Uterus (tissue), 4 donors: ENCODE results near the gene CLSTN2. TPM values are rescaled to one million over a fixed set of nuclear protein-coding genes. Genes with fewer than 3 reads are reported as not detected.

Experiments used
- DNase-seq, 2 donors: peaks; one replicate each; pipeline ENCODE4 v3.0.0-alpha.2; 2019 to 2020
- H3K27ac ChIP-seq, 2 donors: fragments of 200-600 bp; sonication (generic); 1 replicate in 1 of 2; 2 replicates in 1 of 2; pipeline ENCODE4 v1.5.1; 2016 to 2018
- H3K27me3 ChIP-seq, 2 donors: fragments of 200-600 bp; sonication (generic); one replicate each; pipeline ENCODE4 v1.5.1; 2018 to 2019; ENCODE audit warnings: control low read depth in 1 of 2
- H3K36me3 ChIP-seq, 2 donors: fragments of 200-600 bp; sonication (generic); one replicate each; pipeline ENCODE4 v1.5.1; 2019; ENCODE audit warnings: control low read depth in 1 of 2
- H3K4me1 ChIP-seq, 2 donors: fragments of 200-600 bp; sonication (generic); one replicate each; pipeline ENCODE4 v1.5.1; 2018 to 2019; ENCODE audit warnings: control low read depth in 1 of 2
- H3K4me3 ChIP-seq, 2 donors: fragments of 200-600 bp; sonication (generic); 1 replicate in 1 of 2; 2 replicates in 1 of 2; pipeline ENCODE4 v1.5.1; 2018 to 2019; ENCODE audit warnings: mild to moderate bottlenecking in 1 of 2
- H3K9me3 ChIP-seq, 2 donors: fragments of 200-600 bp; sonication (generic); one replicate each; pipeline ENCODE4 v1.5.1; 2019; ENCODE audit warnings: control low read depth in 1 of 2
- CTCF ChIP-seq, 4 experiments: fragments of 200-600 bp in 2 of 4; fragments of 450-650 bp in 2 of 4; sonication (generic) in 2 of 4; IDR thresholded peaks; one replicate each; pipeline ENCODE4 v1.5.1; 2016 to 2019; ENCODE audit warnings: antibody characterized with exemption in 4 of 4, mild to moderate bottlenecking in 2 of 4, moderate library complexity in 1 of 4
- POLR2A ChIP-seq, 2 donors: fragments of 450-650 bp; IDR thresholded peaks; one replicate each; pipeline ENCODE4 v1.6.1; 2016; ENCODE audit warnings: antibody characterized with exemption in 2 of 2, mild to moderate bottlenecking in 1 of 2, moderate library complexity in 1 of 2
- intact Hi-C: fragments of 100-400 bp; cut with DNase I; formaldehyde crosslinking; loops from one replicate; pipeline ENCODE4 v1.15.1; 2023; ENCODE audit warnings: low total_unique reads
- total RNA-seq, 4 donors: library from RNA; depleted of rRNA in 3 of 4; stranded (reverse); fragments of >200 nt in 3 of 4; gene quantifications; one replicate each; pipeline versions ENCODE4 v1.1.0 to v1.2.4, GENCODE V29; 2014 to 2023
- donor health status: DM: yes; HTN: yes; CAD: no.

Gene CLSTN2
- total RNA-seq, 4 donors from 2014 or later = 4.7 to 32.2 (median 19.2) TPM

- no peak for DNase-seq
- no peaks in the 10 kb centered on the region for H3K36me3 ChIP-seq
- intact Hi-C loops = no loop called here
- no peak overlapping the region for H3K27ac ChIP-seq
- no peaks in the 10 kb centered on the region for H3K9me3 ChIP-seq
- no peaks in the 10 kb centered on the region for H3K27me3 ChIP-seq
- no peak for TF ChIP-seq CTCF (IDR thresholded peaks at IDR 0.05)
- no peak for TF ChIP-seq POLR2A (IDR thresholded peaks at IDR 0.05)
- no peaks in the 10 kb centered on the region for H3K4me1 ChIP-seq
- H3K4me3 ChIP-seq = no peak overlapping the region
Observed at GRCh38 chr3:140207541-140207940, 272.6 kb downstream of the CLSTN2 start.

DNA sequence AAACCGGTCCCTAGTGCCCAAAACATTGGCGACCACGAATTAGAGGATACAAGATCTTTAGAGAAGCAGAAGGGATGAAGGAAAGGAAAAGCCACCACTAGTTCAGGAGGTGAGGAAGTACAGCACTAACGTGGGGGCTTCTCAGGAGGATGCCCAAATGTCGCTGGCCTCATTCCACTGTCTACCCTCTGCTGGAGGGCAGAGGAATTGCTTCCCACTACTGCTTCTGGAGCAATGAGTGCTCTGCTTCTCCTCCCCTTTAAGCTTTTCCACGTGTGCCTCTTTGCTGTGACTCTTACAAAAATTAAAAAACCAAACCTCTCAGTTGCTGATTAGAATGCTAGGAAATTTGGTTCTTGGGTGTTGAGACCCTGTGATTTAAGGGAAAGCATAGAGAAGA is 281.3 kb downstream of the CLSTN2 start:
- Histone ChIP-seq H3K4me3 (no peak overlapping the region), H3K36me3 (no peaks in the 10 kb centered on the region), H3K27me3 (no peaks in the 10 kb centered on the region), H3K27ac (no peak overlapping the region), H3K4me1 (no peaks in the 10 kb centered on the region), H3K9me3 (no peaks in the 10 kb centered on the region)
- no peak for DNase-seq
- intact Hi-C loops = no loop called here
- TF ChIP-seq CTCF (IDR thresholded peaks at IDR 0.05) = no peak
- no peak for TF ChIP-seq POLR2A (IDR thresholded peaks at IDR 0.05)

DNA sequence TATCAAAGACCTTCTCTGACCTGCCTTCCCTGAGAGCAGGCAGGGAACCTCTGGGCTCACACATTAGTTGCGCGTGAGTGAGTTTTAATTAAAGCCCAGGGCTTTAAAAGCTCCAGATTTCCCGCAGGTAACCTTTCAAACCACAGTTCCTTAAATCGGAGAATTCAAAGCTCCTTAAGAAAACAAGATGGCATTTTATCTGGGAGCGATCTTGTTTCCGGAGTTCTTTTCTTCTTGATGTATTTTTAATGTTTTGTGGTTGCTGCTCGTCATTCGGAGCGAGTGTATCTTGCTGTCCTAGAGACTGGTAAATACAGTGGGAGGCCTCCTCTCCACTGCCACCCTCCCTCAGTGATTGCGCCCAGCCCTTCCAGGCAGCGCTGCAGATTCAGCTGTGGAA is 284.3 kb downstream of the CLSTN2 start:
- no peaks in the 10 kb centered on the region for H3K4me1 ChIP-seq
- no peak for TF ChIP-seq POLR2A (IDR thresholded peaks at IDR 0.05)
- TF ChIP-seq CTCF (IDR thresholded peaks at IDR 0.05) = no peak
- no peak overlapping the region for H3K27ac ChIP-seq
- no peaks in the 10 kb centered on the region for H3K36me3 ChIP-seq
- H3K4me3 ChIP-seq = no peak overlapping the region
- no peaks in the 10 kb centered on the region for H3K9me3 ChIP-seq
- H3K27me3 ChIP-seq = no peaks in the 10 kb centered on the region
- no peak for DNase-seq
- intact Hi-C loops = no loop called here

DNA sequence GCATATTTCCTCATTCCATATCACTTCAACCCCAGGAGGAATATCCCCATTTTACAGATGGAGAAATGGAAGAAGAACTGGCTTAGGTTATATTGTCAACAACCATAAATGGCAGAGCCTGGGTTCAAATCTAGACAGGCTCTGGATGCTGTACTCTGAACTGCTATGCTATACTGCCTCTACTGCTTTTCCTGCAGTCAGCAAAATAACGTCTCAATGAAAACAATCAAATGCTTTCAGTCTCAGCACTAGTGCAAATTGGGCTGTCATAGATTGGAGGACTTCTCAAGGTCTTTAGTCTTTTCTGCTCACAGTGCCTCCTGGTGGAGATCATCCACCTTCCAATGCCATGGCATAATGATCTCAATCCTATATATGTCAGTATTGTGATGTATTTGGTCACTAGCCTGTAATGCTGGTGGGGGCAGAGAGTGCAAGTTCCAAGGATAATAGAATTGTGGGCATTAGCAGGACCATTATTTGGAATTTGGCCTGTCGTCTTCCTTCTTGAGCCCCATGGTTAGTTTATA is 285.0 kb downstream of the CLSTN2 start:
- Histone ChIP-seq H3K4me3 (no peak overlapping the region), H3K4me1 (no peaks in the 10 kb centered on the region), H3K36me3 (no peaks in the 10 kb centered on the region), H3K27me3 (no peaks in the 10 kb centered on the region), H3K9me3 (no peaks in the 10 kb centered on the region), H3K27ac (no peak overlapping the region)
- no peak for DNase-seq
- intact Hi-C loops = no loop called here
- TF ChIP-seq POLR2A (IDR thresholded peaks at IDR 0.05) (no peak), CTCF (IDR thresholded peaks at IDR 0.05) (no peak)

- Histone ChIP-seq H3K9me3 (no peaks in the 10 kb centered on the region), H3K36me3 (no peaks in the 10 kb centered on the region), H3K4me1 (no peaks in the 10 kb centered on the region), H3K4me3 (no peak overlapping the region), H3K27ac (no peak overlapping the region), H3K27me3 (no peaks in the 10 kb centered on the region)
- DNase-seq = no peak
- TF ChIP-seq CTCF (IDR thresholded peaks at IDR 0.05) (no peak), POLR2A (IDR thresholded peaks at IDR 0.05) (no peak)
- intact Hi-C loops = no loop called here
Observed at GRCh38 chr3:140223197-140223596, 288.2 kb downstream of the CLSTN2 start.
